ENCODE results near the gene KAT2B.

- TF ChIP-seq POLR2A (IDR thresholded peaks at IDR 0.05) (no peak), CTCF (IDR thresholded peaks at IDR 0.05 in 4 of 5, conservative IDR thresholded peaks at IDR 0.05 in 1 of 5) (no peak)
Observed at GRCh38 chr3:20181276-20181675, 141.0 kb downstream of the KAT2B start.
